ENCODE data around the gene PRSS56.
"Not testable (repeated sequence)": the region's sequence is repeated elsewhere in the genome, so short reads cannot be mapped to it uniquely, and the experiment has no call there.

Gene PRSS56

DNA sequence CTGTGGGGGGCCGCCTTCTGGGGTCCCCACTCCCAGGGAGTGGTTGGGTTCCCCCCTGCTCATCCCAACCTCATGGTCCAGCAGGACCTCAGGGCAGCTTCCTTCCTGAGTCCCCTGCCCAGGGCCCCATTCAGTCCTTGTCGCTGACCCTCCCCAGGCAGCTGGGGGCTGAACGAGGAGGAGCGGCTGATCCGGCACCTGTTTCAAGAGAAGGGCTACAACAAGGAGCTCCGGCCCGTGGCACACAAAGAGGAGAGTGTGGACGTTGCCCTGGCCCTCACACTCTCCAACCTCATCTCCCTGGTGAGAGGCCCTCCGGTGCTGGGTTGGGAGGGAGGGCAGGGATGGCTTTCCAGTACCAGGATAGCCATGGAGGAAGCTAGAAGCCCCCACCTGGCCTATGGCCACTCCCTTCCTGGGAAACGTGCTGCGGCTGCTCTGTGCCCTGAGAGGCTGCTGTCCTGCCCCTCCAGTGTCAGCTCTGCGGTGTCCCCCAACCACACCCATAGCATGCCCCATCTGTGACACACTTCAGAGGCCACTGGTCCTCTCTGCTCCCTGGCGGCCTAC lies 6.3 kb downstream of the PRSS56 start:
- no peak for DNase-seq

DNA sequence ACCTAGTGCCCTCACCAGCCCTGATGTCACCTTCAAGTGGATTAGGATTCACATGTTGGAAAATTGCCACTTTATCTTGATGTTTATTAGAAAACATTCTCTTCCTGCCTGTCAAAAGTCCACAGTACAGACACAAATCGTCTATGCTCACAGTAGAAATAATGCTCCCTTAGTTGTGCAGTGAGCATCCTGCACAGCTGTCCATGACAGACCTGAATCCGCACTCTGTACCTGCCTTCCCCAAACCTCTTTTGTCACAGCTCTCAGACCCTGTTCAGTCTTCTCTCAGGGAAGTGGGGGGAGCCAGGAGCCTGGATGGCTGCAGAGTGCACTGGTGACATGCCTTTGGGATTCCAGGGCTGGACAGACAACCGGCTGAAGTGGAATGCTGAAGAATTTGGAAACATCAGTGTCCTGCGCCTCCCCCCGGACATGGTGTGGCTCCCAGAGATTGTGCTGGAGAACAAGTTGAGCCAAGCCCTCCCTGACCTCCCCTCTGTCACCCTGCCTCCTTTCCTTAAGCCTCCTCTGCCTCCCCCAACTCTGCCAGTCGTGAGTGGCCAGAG lies 7.8 kb downstream of the PRSS56 start:
- no peak for DNase-seq

GRCh38 chr2:232528746-232529460 lies 8.7 kb downstream of the PRSS56 start:
- DNase-seq = no peak

- no peak for DNase-seq
Measured at GRCh38 chr2:232529806-232530547, 9.8 kb downstream of the PRSS56 start.

- no peak for DNase-seq
Measured at GRCh38 chr2:232530626-232531260, 10.6 kb downstream of the PRSS56 start.

GRCh38 chr2:232532419-232532818 lies 12.2 kb downstream of the PRSS56 start:
- no peak for DNase-seq

GRCh38 chr2:232532821-232533220 lies 12.6 kb downstream of the PRSS56 start:
- DNase-seq = not testable (repeated sequence)

- no peak for DNase-seq
Measured at GRCh38 chr2:232533944-232534710, 13.9 kb downstream of the PRSS56 start.

DNA sequence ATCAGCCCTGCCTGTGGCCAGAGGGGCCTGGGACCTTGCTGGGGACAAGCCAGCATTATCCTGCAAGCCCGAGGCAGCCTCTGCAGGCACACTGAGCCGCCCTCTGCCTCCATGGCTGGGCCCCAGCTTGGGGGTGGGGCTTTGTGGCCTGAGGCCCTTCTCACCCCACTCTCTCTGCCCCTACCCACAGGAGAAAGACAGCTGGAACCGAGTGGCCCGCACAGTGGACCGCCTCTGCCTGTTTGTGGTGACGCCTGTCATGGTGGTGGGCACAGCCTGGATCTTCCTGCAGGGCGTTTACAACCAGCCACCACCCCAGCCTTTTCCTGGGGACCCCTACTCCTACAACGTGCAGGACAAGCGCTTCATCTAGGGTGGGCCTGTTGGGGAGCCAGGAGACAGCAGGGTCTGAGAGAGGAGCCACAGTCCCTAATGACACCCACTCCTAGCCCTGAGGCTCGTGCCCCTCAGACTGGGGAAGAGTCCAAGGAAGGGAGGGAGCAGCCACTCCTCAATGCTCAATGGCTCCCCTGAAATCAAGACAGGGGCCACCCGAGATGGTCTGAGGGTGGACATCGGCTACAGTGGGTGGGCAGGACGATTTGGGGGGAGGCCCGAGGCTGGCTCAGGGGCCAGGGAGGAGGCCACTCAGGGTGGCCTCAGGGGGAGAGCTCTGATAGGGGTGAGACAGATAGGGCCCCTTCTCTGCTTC lies 14.9 kb downstream of the PRSS56 start:
- no peak for DNase-seq

DNA sequence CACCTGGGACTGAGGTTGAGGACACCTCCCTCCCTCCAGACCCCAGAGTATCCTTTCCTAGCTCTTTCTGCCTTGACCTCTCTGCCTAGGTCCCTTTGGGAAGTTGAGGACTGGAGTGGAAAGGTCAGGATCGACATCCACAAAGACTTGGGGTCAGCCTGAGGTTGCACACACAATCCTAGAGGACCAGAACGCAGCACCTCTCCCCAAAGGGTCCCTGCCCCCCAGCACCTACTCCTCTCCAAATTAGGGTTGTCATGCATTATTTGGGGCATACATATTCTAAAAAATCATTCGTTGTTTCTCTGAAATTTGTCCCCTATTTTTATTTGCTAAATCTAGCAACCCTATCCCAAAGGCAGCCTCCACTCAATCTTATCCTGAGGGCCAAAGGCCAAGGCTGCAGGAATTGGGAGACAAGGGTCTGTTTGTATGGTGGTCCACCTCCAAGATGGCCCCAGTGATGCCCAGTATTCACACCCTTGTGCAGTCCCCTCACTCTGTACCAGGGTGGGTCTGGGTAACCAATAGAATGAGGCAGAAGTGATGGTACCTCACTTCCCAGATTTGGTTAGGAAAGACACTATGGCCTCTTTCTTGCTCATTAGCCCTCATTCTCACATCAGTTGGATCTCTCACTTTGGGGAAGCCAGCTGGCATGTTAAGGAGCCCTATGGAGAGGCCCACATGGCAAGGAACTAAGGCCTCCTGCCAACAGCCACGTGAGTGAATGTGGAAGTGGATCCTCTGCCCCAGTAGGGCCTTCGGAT lies 15.8 kb downstream of the PRSS56 start:
- no peak for DNase-seq

DNA sequence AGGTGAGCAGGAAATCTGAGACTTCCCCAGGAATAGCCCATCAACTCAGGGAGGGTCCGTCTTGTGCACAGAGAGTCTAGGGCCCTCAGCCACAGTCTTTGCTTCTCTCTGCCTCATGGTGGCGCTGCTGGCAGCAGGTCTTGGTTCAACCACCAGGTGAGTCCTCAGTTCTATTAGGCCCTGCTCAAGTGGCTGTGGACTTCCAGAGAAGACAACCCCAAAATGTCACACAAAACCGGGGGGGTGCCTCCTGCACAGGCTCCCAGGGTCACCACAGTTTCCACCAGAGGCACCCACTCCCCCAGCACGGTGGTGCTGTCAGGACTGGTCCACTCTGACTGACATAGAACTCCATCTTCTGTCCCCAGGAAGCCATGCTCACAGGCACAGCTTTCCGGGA lies 16.9 kb downstream of the PRSS56 start:
- DNase-seq = peak in 1 of 2 experiments; percentile 10

- no peak for DNase-seq
Measured at GRCh38 chr2:232537499-232537898, 17.3 kb downstream of the PRSS56 start.

- DNase-seq = no peak
Measured at GRCh38 chr2:232538671-232539070, 18.5 kb downstream of the PRSS56 start.

GRCh38 chr2:232539298-232540231 lies 19.4 kb downstream of the PRSS56 start, which contains the start of gene CHRNG:
TSS of gene CHRNG (plus strand) at chr2:232539692. CDS start at chr2:232539748, 56 bp downstream.
- no peak for DNase-seq

DNA sequence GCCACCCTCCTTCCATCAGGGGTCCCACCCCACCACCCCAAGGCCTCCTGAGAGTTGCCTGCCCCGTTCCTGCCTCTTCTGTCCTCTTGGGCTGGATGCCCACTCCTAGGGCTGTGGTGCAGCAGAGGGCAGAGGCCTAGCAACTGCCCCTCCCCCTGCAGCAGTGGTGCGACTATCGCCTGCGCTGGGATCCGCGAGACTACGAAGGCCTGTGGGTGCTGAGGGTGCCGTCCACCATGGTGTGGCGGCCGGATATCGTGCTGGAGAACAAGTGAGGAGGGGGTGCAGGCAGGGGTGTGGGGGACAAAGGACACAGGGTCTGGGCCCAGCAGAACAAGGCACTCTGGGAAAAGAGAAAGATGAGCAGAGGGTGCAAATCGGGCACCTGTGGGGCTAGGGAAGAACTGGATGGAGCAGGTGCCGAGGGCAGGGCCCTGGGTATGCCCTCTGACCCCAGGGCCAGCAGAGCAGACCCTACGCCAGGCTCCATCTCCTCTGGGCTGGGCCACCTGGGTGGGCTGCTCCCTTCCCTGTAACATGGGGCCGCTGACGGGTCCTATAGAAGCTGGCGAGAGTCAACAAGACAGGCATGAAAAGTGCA lies 20.4 kb downstream of the PRSS56 start:
- no peak for DNase-seq

GRCh38 chr2:232541195-232541960 lies 21.2 kb downstream of the PRSS56 start:
- no peak for DNase-seq

GRCh38 chr2:232541961-232542714 lies 21.9 kb downstream of the PRSS56 start:
- DNase-seq = no peak

Measured in NCI-H2081 (cell line).